HG03159 (cell line): ENCODE measurements around the gene EMP1.

Source experiments
- ATAC-seq: cut with Tn5 transposase; IDR thresholded peaks from one replicate; pipeline ENCODE4 v1.9.1; 2021; ENCODE audit warnings: mild to moderate bottlenecking, moderate library complexity; ENCODE audit not compliant: unreplicated experiment

The EMP1 gene

GRCh38 chr12:13219320-13219719 lies 22.8 kb downstream of the EMP1 start:
- ATAC-seq = no peak

GRCh38 chr12:13220838-13221237 lies 24.3 kb downstream of the EMP1 start:
- ATAC-seq = no peak

- no peak for ATAC-seq
These were observed 25.6 kb downstream of the EMP1 start for GRCh38 chr12:13222076-13222475.

GRCh38 chr12:13223179-13223804 lies 26.8 kb downstream of the EMP1 start:
- ATAC-seq = no peak

- no peak for ATAC-seq
These were observed 27.4 kb downstream of the EMP1 start for GRCh38 chr12:13223941-13224340.

- ATAC-seq = no peak
These were observed 30.7 kb downstream of the EMP1 start for GRCh38 chr12:13227191-13227590.

- no peak for ATAC-seq
These were observed 32.1 kb downstream of the EMP1 start for GRCh38 chr12:13228579-13228978.

GRCh38 chr12:13229504-13229903 lies 33.0 kb downstream of the EMP1 start:
- ATAC-seq = no peak

GRCh38 chr12:13230500-13230899 lies 34.0 kb downstream of the EMP1 start:
- no peak for ATAC-seq

- ATAC-seq = peak; percentile 76
These were observed 37.5 kb downstream of the EMP1 start for GRCh38 chr12:13233830-13234641.

GRCh38 chr12:13238204-13238603 lies 41.7 kb downstream of the EMP1 start:
- no peak for ATAC-seq

GRCh38 chr12:13241833-13242488 lies 45.4 kb downstream of the EMP1 start:
- no peak for ATAC-seq

- ATAC-seq = no peak
These were observed 46.4 kb downstream of the EMP1 start for GRCh38 chr12:13242936-13243335.

- no peak for ATAC-seq
These were observed 47.1 kb downstream of the EMP1 start for GRCh38 chr12:13243516-13244070.

GRCh38 chr12:13247596-13247995 lies 51.1 kb downstream of the EMP1 start:
- no peak for ATAC-seq

- ATAC-seq = no peak
These were observed 52.4 kb downstream of the EMP1 start for GRCh38 chr12:13248964-13249363.

- no peak for ATAC-seq
These were observed 53.9 kb downstream of the EMP1 start for GRCh38 chr12:13250416-13250815.

GRCh38 chr12:13251521-13251920 lies 55.0 kb downstream of the EMP1 start:
- ATAC-seq = no peak

- ATAC-seq = no peak
These were observed 55.5 kb downstream of the EMP1 start for GRCh38 chr12:13252024-13252423.

- ATAC-seq = no peak
These were observed 56.1 kb downstream of the EMP1 start for GRCh38 chr12:13252616-13253015.

- no peak for ATAC-seq
These were observed 57.6 kb downstream of the EMP1 start for GRCh38 chr12:13253966-13254760.
